ENCODE results near the gene MYO18A.
"Not testable (repeated sequence)": the region's sequence is repeated elsewhere in the genome, so short reads cannot be mapped to it uniquely, and the experiment has no call there.

GRCh38 chr17:29204068-29204804, 24.0 kb upstream of the MYO18A start:
- TF ChIP-seq CTCF, EZH2, EZH2phosphoT487 (IDR thresholded peaks at IDR 0.05): not testable (repeated sequence)
